ENCODE data around the gene SNIP1.
"Not testable (repeated sequence)": the region's sequence is repeated elsewhere in the genome, so short reads cannot be mapped to it uniquely, and the experiment has no call there.

Gene SNIP1

GRCh38 chr1:37593726-37594125, 39.6 kb upstream of the SNIP1 start:
- no peak for DNase-seq (ENCODE audit: low read depth in 2 of 2)
- H3K4me3 ChIP-seq (replicated peaks in 1 of 2; ENCODE audit: low read depth in 2 of 2, low read length in 2 of 2): no peak overlapping the region
- no peak for TF ChIP-seq CTCF (IDR thresholded peaks at IDR 0.05; ENCODE audit: low read depth, low read length)

GRCh38 chr1:37588939-37589338, 34.8 kb upstream of the SNIP1 start:
- TF ChIP-seq CTCF (IDR thresholded peaks at IDR 0.05; ENCODE audit: low read depth, low read length): no peak
- no peak for DNase-seq (ENCODE audit: low read depth in 2 of 2)

GRCh38 chr1:37584544-37584943, 30.5 kb upstream of the SNIP1 start:
- not testable (repeated sequence) for DNase-seq (ENCODE audit: low read depth in 2 of 2); H3K4me3 ChIP-seq (replicated peaks in 1 of 2; ENCODE audit: low read depth in 2 of 2, low read length in 2 of 2)

More at GRCh38 chr1:37588939-37589338, 34.8 kb upstream of the SNIP1 start:
- no peak overlapping the region for H3K4me3 ChIP-seq (replicated peaks in 1 of 2; ENCODE audit: low read depth in 2 of 2, low read length in 2 of 2)

GRCh38 chr1:37575692-37576091, 21.6 kb upstream of the SNIP1 start:
- DNase-seq (ENCODE audit: low read depth in 2 of 2): peak in 1 of 2 donors; percentile 45
- no peak overlapping the region for H3K4me3 ChIP-seq (replicated peaks in 1 of 2; ENCODE audit: low read depth in 2 of 2, low read length in 2 of 2)
- TF ChIP-seq CTCF (IDR thresholded peaks at IDR 0.05; ENCODE audit: low read depth, low read length): no peak

- DNase-seq (ENCODE audit: low read depth in 2 of 2): peak; percentile 46 to 70
- TF ChIP-seq CTCF (IDR thresholded peaks at IDR 0.05; ENCODE audit: low read depth, low read length): no peak
- no peak overlapping the region for H3K4me3 ChIP-seq (replicated peaks in 1 of 2; ENCODE audit: low read depth in 2 of 2, low read length in 2 of 2)
Measured at GRCh38 chr1:37574834-37575480, 20.9 kb upstream of the SNIP1 start.

GRCh38 chr1:37570528-37571334, 16.6 kb upstream of the SNIP1 start:
- TF ChIP-seq CTCF (IDR thresholded peaks at IDR 0.05; ENCODE audit: low read depth, low read length): no peak
- H3K4me3 ChIP-seq (replicated peaks in 1 of 2; ENCODE audit: low read depth in 2 of 2, low read length in 2 of 2): no peak overlapping the region
- no peak for DNase-seq (ENCODE audit: low read depth in 2 of 2)

GRCh38 chr1:37567023-37567422, 12.9 kb upstream of the SNIP1 start:
- no peak overlapping the region for H3K4me3 ChIP-seq (replicated peaks in 1 of 2; ENCODE audit: low read depth in 2 of 2, low read length in 2 of 2)
- peak in 1 of 2 donors; percentile 17 for DNase-seq (ENCODE audit: low read depth in 2 of 2)
- TF ChIP-seq CTCF (IDR thresholded peaks at IDR 0.05; ENCODE audit: low read depth, low read length): no peak
